Measurements from ENCODE around the gene PLA2G6. TPM values are rescaled to one million over a fixed set of nuclear protein-coding genes. Genes with fewer than 3 reads are reported as not detected.

Gene PLA2G6
- polyA plus RNA-seq, 2 of the 4 experiments (the other 2 are of a cell fraction): 7.4 to 7.6 TPM

GRCh38 chr22:38075105-38075825, 106.4 kb downstream of the PLA2G6 start:
- DNase-seq (ENCODE audit: low read depth in 1 of 2, low spot score in 1 of 2): no peak
- ATAC-seq: no peak
- H3K4me3 ChIP-seq: no peak overlapping the region
- CTCF ChIA-PET: interaction anchor here (0.6 kb wide), 1 partner anchor 132 kb away, joined by 3 read pairs; no protein-coding TSS in a partner anchor
- 91% methylated on average over 22 of the region's 32 CpGs for WGBS (ENCODE audit: missing lambda C conversion rate)
- FAIRE-seq: no peak
- TF ChIP-seq ESRRA (IDR thresholded peaks at IDR 0.05; ENCODE audit: borderline replicate concordance, low read length): no peak
- TF ChIP-seq ATOH8 (CRISPR knock-in tag; IDR thresholded peaks at IDR 0.05; ENCODE audit: low read depth): no peak
- TF ChIP-seq HOXB5 (CRISPR knock-in tag; IDR thresholded peaks at IDR 0.05): no peak
- no peak for TF ChIP-seq ZSCAN20 (CRISPR knock-in tag; IDR thresholded peaks at IDR 0.05)
- no peak for TF ChIP-seq EHF (CRISPR knock-in tag; IDR thresholded peaks at IDR 0.05)
- TF ChIP-seq CHD4 (IDR thresholded peaks at IDR 0.05; ENCODE audit: borderline replicate concordance): no peak
- no peak for TF ChIP-seq NPAS2 (CRISPR knock-in tag; IDR thresholded peaks at IDR 0.05; ENCODE audit: borderline replicate concordance)
- TF ChIP-seq, protein P1, sequence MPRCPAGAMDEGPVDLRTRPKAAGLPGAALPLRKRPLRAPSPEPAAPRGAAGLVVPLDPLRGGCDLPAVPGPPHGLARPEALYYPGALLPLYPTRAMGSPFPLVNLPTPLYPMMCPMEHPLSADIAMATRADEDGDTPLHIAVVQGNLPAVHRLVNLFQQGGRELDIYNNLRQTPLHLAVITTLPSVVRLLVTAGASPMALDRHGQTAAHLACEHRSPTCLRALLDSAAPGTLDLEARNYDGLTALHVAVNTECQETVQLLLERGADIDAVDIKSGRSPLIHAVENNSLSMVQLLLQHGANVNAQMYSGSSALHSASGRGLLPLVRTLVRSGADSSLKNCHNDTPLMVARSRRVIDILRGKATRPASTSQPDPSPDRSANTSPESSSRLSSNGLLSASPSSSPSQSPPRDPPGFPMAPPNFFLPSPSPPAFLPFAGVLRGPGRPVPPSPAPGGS (IDR thresholded peaks at IDR 0.05): no peak
- TF ChIP-seq FOSB (CRISPR knock-in tag; IDR thresholded peaks at IDR 0.05): no peak
- TF ChIP-seq JUNB (IDR thresholded peaks at IDR 0.05): no peak
- no peak for TF ChIP-seq KDM1A (IDR thresholded peaks at IDR 0.05; ENCODE audit: low read depth)
- TF ChIP-seq CBX2 (IDR thresholded peaks at IDR 0.05; ENCODE audit: borderline replicate concordance, low read depth): no peak
- TF ChIP-seq, protein P2, sequence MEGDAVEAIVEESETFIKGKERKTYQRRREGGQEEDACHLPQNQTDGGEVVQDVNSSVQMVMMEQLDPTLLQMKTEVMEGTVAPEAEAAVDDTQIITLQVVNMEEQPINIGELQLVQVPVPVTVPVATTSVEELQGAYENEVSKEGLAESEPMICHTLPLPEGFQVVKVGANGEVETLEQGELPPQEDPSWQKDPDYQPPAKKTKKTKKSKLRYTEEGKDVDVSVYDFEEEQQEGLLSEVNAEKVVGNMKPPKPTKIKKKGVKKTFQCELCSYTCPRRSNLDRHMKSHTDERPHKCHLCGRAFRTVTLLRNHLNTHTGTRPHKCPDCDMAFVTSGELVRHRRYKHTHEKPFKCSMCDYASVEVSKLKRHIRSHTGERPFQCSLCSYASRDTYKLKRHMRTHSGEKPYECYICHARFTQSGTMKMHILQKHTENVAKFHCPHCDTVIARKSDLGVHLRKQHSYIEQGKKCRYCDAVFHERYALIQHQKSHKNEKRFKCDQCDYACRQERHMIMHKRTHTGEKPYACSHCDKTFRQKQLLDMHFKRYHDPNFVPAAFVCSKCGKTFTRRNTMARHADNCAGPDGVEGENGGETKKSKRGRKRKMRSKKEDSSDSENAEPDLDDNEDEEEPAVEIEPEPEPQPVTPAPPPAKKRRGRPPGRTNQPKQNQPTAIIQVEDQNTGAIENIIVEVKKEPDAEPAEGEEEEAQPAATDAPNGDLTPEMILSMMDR (IDR thresholded peaks at IDR 0.05): no peak
- no peak overlapping the region for H3K27ac ChIP-seq
- POLR2A ChIA-PET: no interaction called here
- no peaks in the 10 kb centered on the region for H3K9me3 ChIP-seq
- no peak overlapping the region for H3K4me2 ChIP-seq
- no peaks in the 10 kb centered on the region for H3K4me1 ChIP-seq

DNA sequence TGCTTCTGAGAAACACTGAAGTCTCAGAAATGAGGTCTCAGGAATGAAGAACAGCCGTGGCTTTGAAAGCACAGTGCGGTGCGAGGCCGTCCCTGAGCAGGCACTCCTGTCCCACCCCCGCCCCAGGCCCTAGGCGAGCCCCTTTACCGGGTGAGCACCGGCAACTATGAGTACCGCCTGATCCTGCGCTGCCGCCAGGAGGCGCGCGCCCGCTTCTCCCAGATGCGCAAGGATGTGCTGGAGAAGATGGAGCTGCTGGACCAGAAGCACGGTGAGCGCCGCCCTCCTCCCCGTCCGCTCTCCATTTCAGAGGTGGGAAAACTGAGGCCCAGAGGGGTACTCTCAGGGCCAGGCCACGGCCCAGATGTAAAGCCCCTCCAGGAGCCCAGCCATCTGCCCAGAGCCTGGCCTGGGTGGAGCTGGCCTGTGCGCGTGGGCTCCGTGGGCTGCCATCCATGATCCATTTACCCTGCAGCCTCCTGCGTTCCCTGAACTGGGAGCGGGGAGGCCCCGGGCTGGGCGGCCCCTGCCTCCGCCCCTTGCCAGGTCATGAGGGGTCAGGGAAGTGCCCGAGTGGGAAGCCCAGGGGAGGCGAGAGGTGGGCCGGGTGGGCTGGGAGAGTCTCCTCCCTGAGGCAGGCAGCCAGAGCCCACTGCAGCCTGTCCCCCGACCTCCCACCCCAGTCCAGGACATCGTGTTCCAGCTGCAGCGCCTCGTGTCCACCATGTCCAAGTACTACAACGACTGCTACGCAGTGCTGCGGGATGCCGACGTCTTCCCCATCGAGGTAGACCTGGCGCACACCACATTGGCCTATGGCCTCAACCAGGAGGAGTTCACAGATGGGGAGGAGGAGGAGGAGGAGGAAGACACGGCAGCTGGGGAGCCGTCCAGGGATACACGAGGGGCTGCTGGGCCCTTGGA, 107.2 kb downstream of the PLA2G6 start:
- no peaks in the 10 kb centered on the region for H3K9me3 ChIP-seq
- no peak overlapping the region for H3K27ac ChIP-seq
- POLR2A ChIA-PET: no interaction called here
- no peak for DNase-seq (ENCODE audit: low read depth in 1 of 2, low spot score in 1 of 2)
- no peak overlapping the region for H3K4me2 ChIP-seq
- no peak for ATAC-seq
- H3K4me1 ChIP-seq: no peaks in the 10 kb centered on the region
- H3K4me3 ChIP-seq: no peak overlapping the region
- FAIRE-seq: no peak
- CTCF ChIA-PET: interaction anchor here (0.6 to 1.0 kb wide), 2 partner anchors 23 to 133 kb away, joined by 3 read pairs; no protein-coding TSS in a partner anchor
- 90% methylated on average over 20 of the region's 47 CpGs for WGBS (ENCODE audit: missing lambda C conversion rate)
- no peak for TF ChIP-seq NR3C1 (IDR thresholded peaks at IDR 0.05)
- TF ChIP-seq HMGXB4 (CRISPR knock-in tag; IDR thresholded peaks at IDR 0.05; ENCODE audit: borderline replicate concordance): no peak
- TF ChIP-seq EP300 (IDR thresholded peaks at IDR 0.05): no peak
- no peak for TF ChIP-seq FOSL2 (IDR thresholded peaks at IDR 0.05)
- TF ChIP-seq FOSL2 (CRISPR knock-in tag; IDR thresholded peaks at IDR 0.05): no peak
- no peak for TF ChIP-seq HEYL (CRISPR knock-in tag; IDR thresholded peaks at IDR 0.05)
- TF ChIP-seq POLR2AphosphoS2 (conservative IDR thresholded peaks at IDR 0.05; ENCODE audit: low read length): no peak
- TF ChIP-seq POLR2A (IDR thresholded peaks at IDR 0.05; ENCODE audit: low read length): no peak
- TF ChIP-seq RFX5 (IDR thresholded peaks at IDR 0.05): no peak
- TF ChIP-seq NPAS2 (CRISPR knock-in tag; IDR thresholded peaks at IDR 0.05; ENCODE audit: borderline replicate concordance): no peak
- no peak for TF ChIP-seq EHF (CRISPR knock-in tag; IDR thresholded peaks at IDR 0.05)
- TF ChIP-seq SREBF2 (IDR thresholded peaks at IDR 0.05): no peak
- no peak for TF ChIP-seq CBX8 (IDR thresholded peaks at IDR 0.05)
- TF ChIP-seq HOXA7 (CRISPR knock-in tag; IDR thresholded peaks at IDR 0.05): no peak
- TF ChIP-seq CEBPB (IDR thresholded peaks at IDR 0.05): no peak
- TF ChIP-seq ESRRA (IDR thresholded peaks at IDR 0.05; ENCODE audit: borderline replicate concordance, low read length): no peak
- TF ChIP-seq PBX3 (IDR thresholded peaks at IDR 0.05): no peak
- TF ChIP-seq KDM5A (IDR thresholded peaks at IDR 0.05): no peak
- no peak for TF ChIP-seq E2F6 (IDR thresholded peaks at IDR 0.05; ENCODE audit: borderline replicate concordance, low read depth)
